Activated CD8-positive, alpha-beta T cell treated with anti-CD3 and anti-CD28 coated beads for 36 hours (primary cell): ENCODE data around the gene SOCS6. TPM values are rescaled to one million over a fixed set of nuclear protein-coding genes. Genes with fewer than 3 reads are reported as not detected.
"Not testable (repeated sequence)": the region's sequence is repeated elsewhere in the genome, so short reads cannot be mapped to it uniquely, and the experiment has no call there.

Experiments
- ATAC-seq: fragments of 200-7000 bp; cut with Tn5 transposase; one replicate; pipeline ENCODE4 v1.10.0; 2021; ENCODE audit warnings: mild to moderate bottlenecking, moderate library complexity
- CTCF ChIA-PET: fragments of 350-600 bp; sonication (Branson Sonifier 250); formaldehyde crosslinking; loops from one replicate; lab custom pipeline; 2021; ENCODE audit warnings: antibody characterized with exemption; lab: Charles Lee
- POLR2A ChIA-PET: fragments of 350-600 bp; sonication (Branson Sonifier 250); formaldehyde crosslinking; loops from one replicate; lab custom pipeline; 2021; ENCODE audit warnings: antibody characterized with exemption; lab: Charles Lee
- DNase-seq: peaks from one replicate; pipeline ENCODE4 v3.0.0-alpha.2; 2020
- H3K27ac Mint-ChIP-seq: one replicate; pipeline ENCODE4 v1.8.0; 2021; ENCODE audit warnings: mild to moderate bottlenecking, mixed read lengths
- H3K27me3 Mint-ChIP-seq: one replicate; pipeline ENCODE4 v1.8.0; 2021; ENCODE audit warnings: mixed read lengths
- H3K36me3 Mint-ChIP-seq: one replicate; pipeline ENCODE4 v1.8.0; 2021; ENCODE audit warnings: low read depth, mixed read lengths
- H3K4me1 Mint-ChIP-seq: one replicate; pipeline ENCODE4 v1.8.0; 2021; ENCODE audit warnings: low read depth, mixed read lengths
- H3K4me3 Mint-ChIP-seq: one replicate; pipeline ENCODE4 v1.8.0; 2021; ENCODE audit warnings: mild to moderate bottlenecking, moderate library complexity, mixed read lengths
- H3K9me3 Mint-ChIP-seq: one replicate; pipeline ENCODE4 v1.8.0; 2021; ENCODE audit warnings: mixed read lengths
- intact Hi-C: fragments of 100-400 bp; cut with micrococcal nuclease; formaldehyde crosslinking; loops from one replicate; pipeline ENCODE4 v1.10.0; 2022
- total RNA-seq, 2 experiments: library from RNA; stranded (reverse); gene quantifications; one replicate each; pipeline ENCODE4 v1.2.3, GENCODE V29; 2021
- TF ChIP-seq, protein P1 (sequence below): fragments of 200-600 bp; IDR thresholded peaks from one replicate; pipeline ENCODE4 v1.8.0; 2022; ENCODE audit warnings: antibody characterized with exemption, mild to moderate bottlenecking

The SOCS6 gene
- total RNA-seq, 2 experiments from 2014 or later = 0.47 to 0.60 TPM

DNA sequence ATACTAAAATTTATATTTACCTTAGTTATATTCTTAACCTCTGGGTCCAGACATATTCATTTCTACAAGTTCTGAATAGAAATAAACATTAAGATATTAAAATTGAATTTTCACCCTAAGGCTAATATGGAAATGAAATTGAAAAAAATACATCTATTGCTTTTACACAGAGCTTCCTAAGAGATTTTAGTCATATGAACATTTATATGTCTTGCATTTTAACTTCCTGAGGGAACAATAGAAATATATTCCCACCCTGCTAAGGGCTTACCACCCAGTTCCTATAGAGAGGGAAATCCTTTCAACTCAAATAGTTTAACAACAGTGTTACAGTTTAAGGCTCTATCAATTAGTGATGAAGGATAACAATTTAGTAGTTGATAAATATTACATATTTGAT is 60.5 kb downstream of the SOCS6 start:
- DNase-seq (no peak), ATAC-seq (no peak)
- Mint-ChIP-seq H3K36me3 (no peaks in the 10 kb centered on the region), H3K9me3 (no peaks in the 10 kb centered on the region), H3K4me1 (no peaks in the 10 kb centered on the region), H3K27me3 (no peaks in the 10 kb centered on the region), H3K27ac (no peak overlapping the region), H3K4me3 (no peak overlapping the region)
- intact Hi-C loops = no loop called here
- CTCF ChIA-PET = interaction anchor here (1.0 kb wide), 1 partner anchor 17 kb away, joined by 3 read pairs; no protein-coding TSS in a partner anchor
- TF ChIP-seq, protein P1, sequence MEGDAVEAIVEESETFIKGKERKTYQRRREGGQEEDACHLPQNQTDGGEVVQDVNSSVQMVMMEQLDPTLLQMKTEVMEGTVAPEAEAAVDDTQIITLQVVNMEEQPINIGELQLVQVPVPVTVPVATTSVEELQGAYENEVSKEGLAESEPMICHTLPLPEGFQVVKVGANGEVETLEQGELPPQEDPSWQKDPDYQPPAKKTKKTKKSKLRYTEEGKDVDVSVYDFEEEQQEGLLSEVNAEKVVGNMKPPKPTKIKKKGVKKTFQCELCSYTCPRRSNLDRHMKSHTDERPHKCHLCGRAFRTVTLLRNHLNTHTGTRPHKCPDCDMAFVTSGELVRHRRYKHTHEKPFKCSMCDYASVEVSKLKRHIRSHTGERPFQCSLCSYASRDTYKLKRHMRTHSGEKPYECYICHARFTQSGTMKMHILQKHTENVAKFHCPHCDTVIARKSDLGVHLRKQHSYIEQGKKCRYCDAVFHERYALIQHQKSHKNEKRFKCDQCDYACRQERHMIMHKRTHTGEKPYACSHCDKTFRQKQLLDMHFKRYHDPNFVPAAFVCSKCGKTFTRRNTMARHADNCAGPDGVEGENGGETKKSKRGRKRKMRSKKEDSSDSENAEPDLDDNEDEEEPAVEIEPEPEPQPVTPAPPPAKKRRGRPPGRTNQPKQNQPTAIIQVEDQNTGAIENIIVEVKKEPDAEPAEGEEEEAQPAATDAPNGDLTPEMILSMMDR = no peak
- POLR2A ChIA-PET = no interaction called here

DNA sequence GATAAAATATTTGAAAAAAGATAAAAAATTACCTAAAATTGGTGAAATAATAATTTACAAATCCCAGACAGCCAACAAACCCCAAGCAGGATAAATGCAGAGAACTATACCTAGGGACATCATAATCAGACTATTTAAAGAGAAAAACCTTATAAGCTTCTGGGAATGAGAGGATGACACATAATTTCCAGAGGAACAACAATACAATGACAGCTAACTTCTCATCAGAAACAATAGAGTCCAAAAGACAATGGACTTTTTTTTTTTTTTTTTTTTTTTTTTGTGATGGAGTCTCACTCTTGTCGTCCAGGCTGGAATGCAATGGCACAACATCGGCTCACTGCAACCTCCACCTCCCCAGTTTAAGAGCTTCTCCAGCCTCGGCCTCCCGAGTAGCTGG is 65.2 kb downstream of the SOCS6 start:
- no peaks in the 10 kb centered on the region for H3K4me1 Mint-ChIP-seq
- H3K27me3 Mint-ChIP-seq = no peaks in the 10 kb centered on the region
- no peaks in the 10 kb centered on the region for H3K36me3 Mint-ChIP-seq
- TF ChIP-seq, protein P1 = no peak
- H3K4me3 Mint-ChIP-seq = no peak overlapping the region
- H3K9me3 Mint-ChIP-seq = no peaks in the 10 kb centered on the region
- H3K27ac Mint-ChIP-seq = no peak overlapping the region
- POLR2A ChIA-PET = no interaction called here
- DNase-seq (no peak), ATAC-seq (no peak)
- intact Hi-C loops = no loop called here
- CTCF ChIA-PET = interaction anchor here (1.2 kb wide), 1 partner anchor 72 kb away, joined by 3 read pairs; no protein-coding TSS in a partner anchor

- DNase-seq = no peak
- POLR2A ChIA-PET = no interaction called here
- TF ChIP-seq, protein P1 = no peak
- intact Hi-C loops = no loop called here
- ATAC-seq = no peak
- H3K36me3 Mint-ChIP-seq = no peaks in the 10 kb centered on the region
- no peak overlapping the region for H3K27ac Mint-ChIP-seq
- no peaks in the 10 kb centered on the region for H3K9me3 Mint-ChIP-seq
- CTCF ChIA-PET = interaction anchor here (1.2 kb wide), 1 partner anchor 71 kb away, joined by 3 read pairs; no protein-coding TSS in a partner anchor
- no peaks in the 10 kb centered on the region for H3K27me3 Mint-ChIP-seq
- no peak overlapping the region for H3K4me3 Mint-ChIP-seq
- no peaks in the 10 kb centered on the region for H3K4me1 Mint-ChIP-seq
Observed at GRCh38 chr18:70354771-70355170, 65.9 kb downstream of the SOCS6 start.

DNA sequence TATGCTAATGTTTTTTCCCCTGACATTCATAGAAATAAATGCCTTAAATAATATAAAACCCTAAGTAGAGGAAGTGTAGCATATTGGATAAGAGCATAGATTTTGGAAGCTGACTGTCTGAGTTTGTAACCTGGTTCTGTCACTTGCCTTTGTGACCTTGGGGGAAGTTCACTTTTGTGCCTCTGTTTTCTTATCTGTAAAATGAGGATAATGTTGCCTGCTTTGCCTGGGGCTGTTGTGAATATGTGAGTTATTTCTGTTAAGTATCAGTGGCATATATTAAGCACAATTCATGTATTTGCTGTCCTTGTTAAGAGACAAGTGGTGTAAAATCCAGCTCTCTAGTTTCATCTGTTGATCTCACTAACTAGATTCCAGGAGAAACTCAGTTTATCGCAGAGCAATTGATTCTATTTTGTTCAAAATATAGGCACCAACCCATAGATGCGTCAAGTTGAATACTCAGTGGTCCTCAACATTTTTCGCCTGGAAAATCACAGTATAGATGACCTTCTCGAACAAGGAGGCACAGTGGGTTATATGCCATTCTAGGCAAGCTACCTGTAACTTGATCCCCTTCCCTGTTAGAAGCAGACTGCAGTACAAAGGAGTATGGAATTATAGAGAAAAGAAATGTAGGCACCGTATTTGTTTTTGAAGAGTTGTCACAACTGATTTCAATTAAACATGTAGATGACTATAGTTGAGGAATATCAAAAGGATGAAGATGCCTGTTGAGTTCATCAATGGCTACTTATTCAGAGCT is 67.0 kb downstream of the SOCS6 start:
- POLR2A ChIA-PET = no interaction called here
- TF ChIP-seq, protein P1 = no peak
- no peaks in the 10 kb centered on the region for H3K4me1 Mint-ChIP-seq
- no peaks in the 10 kb centered on the region for H3K9me3 Mint-ChIP-seq
- H3K36me3 Mint-ChIP-seq = no peaks in the 10 kb centered on the region
- intact Hi-C loops = no loop called here
- no peak overlapping the region for H3K4me3 Mint-ChIP-seq
- CTCF ChIA-PET = interaction anchor here (0.8 kb wide), 1 partner anchor 79 kb away, joined by 3 read pairs; no protein-coding TSS in a partner anchor
- no peak overlapping the region for H3K27ac Mint-ChIP-seq
- no peaks in the 10 kb centered on the region for H3K27me3 Mint-ChIP-seq
- DNase-seq (no peak), ATAC-seq (no peak)

- H3K27ac Mint-ChIP-seq, H3K4me3 Mint-ChIP-seq, DNase-seq, H3K9me3 Mint-ChIP-seq, H3K4me1 Mint-ChIP-seq, POLR2A ChIA-PET, CTCF ChIA-PET, H3K36me3 Mint-ChIP-seq, ATAC-seq, H3K27me3 Mint-ChIP-seq, intact Hi-C loops: not testable (repeated sequence)
Observed at GRCh38 chr18:70358105-70358406, 69.2 kb downstream of the SOCS6 start.
